Stomach (tissue), 9 donors: Measurements from ENCODE around the gene SYTL5. TPM values are rescaled to one million over a fixed set of nuclear protein-coding genes. Genes with fewer than 3 reads are reported as not detected.

Source experiments
- DNase-seq, 2 donors: peaks; one replicate each; pipeline versions ENCODE4 v3.0.0 to v3.0.0-alpha.2; 2013 to 2019
- H3K27ac ChIP-seq, 5 donors: fragments of 200-600 bp in 4 of 5; sonication (generic) in 4 of 5; one replicate each; pipeline ENCODE4 v1.5.1; 2013 to 2019; ENCODE audit warnings: mild to moderate bottlenecking in 1 of 5, moderate library complexity in 1 of 5
- H3K27me3 ChIP-seq, 3 donors: fragments of 200-600 bp; sonication (generic); one replicate each; pipeline ENCODE4 v1.5.1; 2017 to 2019; ENCODE audit warnings: mixed run types in 1 of 3
- H3K36me3 ChIP-seq, 4 donors: fragments of 200-600 bp; sonication (generic); 1 replicate in 3 of 4; 2 replicates in 1 of 4; pipeline ENCODE4 v1.5.1; 2016 to 2019
- H3K4me1 ChIP-seq, 4 donors: fragments of 200-600 bp; sonication (generic); one replicate each; pipeline ENCODE4 v1.5.1; 2016 to 2019
- H3K4me3 ChIP-seq, 4 donors: fragments of 200-600 bp; sonication (generic) in 3 of 4; one replicate each; pipeline ENCODE4 v1.5.1; 2016 to 2019; ENCODE audit warnings: mild to moderate bottlenecking in 1 of 4
- H3K9me3 ChIP-seq, 4 donors: fragments of 200-600 bp; sonication (generic); one replicate each; pipeline ENCODE4 v1.5.1; 2016 to 2019
- CTCF ChIP-seq, 7 experiments: fragments of 450-650 bp in 4 of 7; fragments of 200-600 bp in 3 of 7; sonication (generic) in 3 of 7; IDR thresholded peaks; one replicate each; pipeline ENCODE4 v1.5.1; 2016 to 2019; ENCODE audit warnings: antibody characterized with exemption in 7 of 7, control low read depth in 2 of 7, mild to moderate bottlenecking in 1 of 7
- EP300 ChIP-seq: sonication (generic); formaldehyde crosslinking; IDR thresholded peaks from one replicate; pipeline ENCODE4 v1.6.1; 2017; ENCODE audit warnings: antibody characterized with exemption
- POLR2A ChIP-seq, 4 donors: fragments of 450-650 bp; IDR thresholded peaks; one replicate each; pipeline ENCODE4 v1.6.1; 2016; ENCODE audit warnings: antibody characterized with exemption in 4 of 4, control low read depth in 2 of 4, mild to moderate bottlenecking in 1 of 4, moderate library complexity in 1 of 4
- POLR2AphosphoS5 ChIP-seq, 3 donors: sonication (generic); formaldehyde crosslinking; IDR thresholded peaks; one replicate each; pipeline ENCODE4 v1.6.1; 2016; ENCODE audit warnings: antibody characterized with exemption in 3 of 3
- WGBS, 5 donors: extraction: QIAGEN DNeasy Blood & Tissue Kit in 3 of 5; methylation state at CpG; one replicate each; pipeline versions ENCODE4 v1.1.5 to v1.1.7; 2013 to 2018; 5-methylcytosine and 5-hydroxymethylcytosine counted together
- intact Hi-C: fragments of 100-400 bp; cut with DNase I; formaldehyde crosslinking; loops from one replicate; pipeline ENCODE4 v1.15.1; 2023; ENCODE audit warnings: low total_unique reads
- polyA plus RNA-seq, 3 donors: library from polyadenylated mRNA; stranded (reverse); fragments of 200-250 nt; gene quantifications; one replicate each; pipeline ENCODE4 v1.2.3, GENCODE V29; 2013
- total RNA-seq, 5 donors: library from RNA; depleted of rRNA; stranded (reverse); fragments of >200 nt; gene quantifications; one replicate each; pipeline versions ENCODE4 v1.1.0 to v1.2.3, GENCODE V29; 2014 to 2016
- donor health status: healthy with polysubstance abuse.
- donor health status: Bipolar disorder and iron deficiency.
- donor health status: healthy.

Gene SYTL5
- total and polyA plus RNA-seq, 8 donors, result under 0.01 to 18.9 (median 4.9) TPM

- no peaks in the 10 kb centered on the region for H3K9me3 ChIP-seq
- H3K27ac ChIP-seq, result no peak overlapping the region
- no peaks in the 10 kb centered on the region for H3K4me1 ChIP-seq
- no peak for DNase-seq
- no peaks in the 10 kb centered on the region for H3K27me3 ChIP-seq
- intact Hi-C loops, result no loop called here
- H3K4me3 ChIP-seq, result no peak overlapping the region
- 67 to 77% (median 71%) methylated on average over 4 of the region's 4 CpGs for WGBS, 5 donors
- no peak for TF ChIP-seq POLR2AphosphoS5 (IDR thresholded peaks at IDR 0.05)
- no peak for TF ChIP-seq CTCF (IDR thresholded peaks at IDR 0.05)
- no peak for TF ChIP-seq POLR2A (IDR thresholded peaks at IDR 0.05)
- TF ChIP-seq EP300, result no peak
- H3K36me3 ChIP-seq, result no peaks in the 10 kb centered on the region
Measured at GRCh38 chrX:38086451-38087215, 80.3 kb downstream of the SYTL5 start.

- TF ChIP-seq POLR2AphosphoS5 (IDR thresholded peaks at IDR 0.05) (no peak), EP300 (no peak), POLR2A (IDR thresholded peaks at IDR 0.05) (no peak), CTCF (IDR thresholded peaks at IDR 0.05) (no peak)
- H3K4me1 ChIP-seq, result no peaks in the 10 kb centered on the region
Measured at GRCh38 chrX:38087594-38087993, 81.2 kb downstream of the SYTL5 start.

GRCh38 chrX:38089173-38089982, 83.0 kb downstream of the SYTL5 start:
- Histone ChIP-seq H3K9me3 (no peaks in the 10 kb centered on the region), H3K27ac (no peak overlapping the region), H3K4me1 (no peaks in the 10 kb centered on the region), H3K4me3 (no peak overlapping the region), H3K27me3 (no peaks in the 10 kb centered on the region), H3K36me3 (no peaks in the 10 kb centered on the region)
- 56 to 80% (median 70%) methylated on average over 7 to 8 of the region's 8 CpGs for WGBS, 5 donors
- DNase-seq, result no peak
- TF ChIP-seq CTCF (IDR thresholded peaks at IDR 0.05), result no peak
- no peak for TF ChIP-seq POLR2AphosphoS5 (IDR thresholded peaks at IDR 0.05)
- no peak for TF ChIP-seq POLR2A (IDR thresholded peaks at IDR 0.05)
- TF ChIP-seq EP300, result no peak
- intact Hi-C loops, result no loop called here

More at GRCh38 chrX:38087594-38087993, 81.2 kb downstream of the SYTL5 start:
- no peak for DNase-seq
- Histone ChIP-seq H3K27me3 (no peaks in the 10 kb centered on the region), H3K4me3 (no peak overlapping the region), H3K9me3 (no peaks in the 10 kb centered on the region), H3K36me3 (no peaks in the 10 kb centered on the region), H3K27ac (no peak overlapping the region)
- 38 to 87% (median 68%) methylated on average over 1 of the region's 1 CpG for WGBS, 5 donors
- intact Hi-C loops, result no loop called here

GRCh38 chrX:38095971-38096529, 89.7 kb downstream of the SYTL5 start:
- no peaks in the 10 kb centered on the region for H3K36me3 ChIP-seq
- H3K4me1 ChIP-seq, result no peaks in the 10 kb centered on the region
- H3K9me3 ChIP-seq, result peaks cover 0 to 16% (median 5%) of the 10 kb centered on the region in 4 donors
- H3K27ac ChIP-seq, result no peak overlapping the region
- WGBS, 5 donors, result 60 to 75% (median 63%) methylated on average over 4 of the region's 4 CpGs
- no peak for DNase-seq
- intact Hi-C loops, result no loop called here
- H3K27me3 ChIP-seq, result no peaks in the 10 kb centered on the region
- H3K4me3 ChIP-seq, result no peak overlapping the region
- no peak for TF ChIP-seq POLR2A (IDR thresholded peaks at IDR 0.05)
